Measurements from ENCODE around the gene KDM1A.
A peak's percentile ranks its signal among the peaks of the same experiment; 100 is the strongest.

The KDM1A gene

DNA sequence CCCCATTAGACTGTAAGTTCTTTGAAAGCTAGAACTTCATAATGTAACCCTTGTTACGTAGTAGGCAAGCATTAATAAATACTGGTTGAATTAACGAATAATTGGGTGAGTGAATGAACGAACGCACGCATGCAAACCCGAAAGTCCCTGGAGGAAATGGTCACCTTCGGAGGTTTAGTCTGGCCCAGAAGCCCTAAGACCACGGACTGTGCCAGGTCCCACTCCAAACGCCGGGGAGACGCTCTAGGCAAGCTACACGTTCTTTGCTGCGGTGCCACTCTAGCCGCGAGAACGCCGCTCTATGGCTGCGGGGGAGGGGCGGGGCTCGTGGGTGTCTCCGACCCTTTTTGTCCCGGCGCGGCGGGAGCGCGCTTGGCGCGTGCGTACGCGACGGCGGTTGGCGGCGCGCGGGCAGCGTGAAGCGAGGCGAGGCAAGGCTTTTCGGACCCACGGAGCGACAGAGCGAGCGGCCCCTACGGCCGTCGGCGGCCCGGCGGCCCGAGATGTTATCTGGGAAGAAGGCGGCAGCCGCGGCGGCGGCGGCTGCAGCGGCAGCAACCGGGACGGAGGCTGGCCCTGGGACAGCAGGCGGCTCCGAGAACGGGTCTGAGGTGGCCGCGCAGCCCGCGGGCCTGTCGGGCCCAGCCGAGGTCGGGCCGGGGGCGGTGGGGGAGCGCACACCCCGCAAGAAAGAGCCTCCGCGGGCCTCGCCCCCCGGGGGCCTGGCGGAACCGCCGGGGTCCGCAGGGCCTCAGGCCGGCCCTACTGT lies at the start of gene KDM1A:
TSS of gene KDM1A (plus strand) at position 375 of the 769 bp plus-strand sequence. CDS start at position 504, 129 bp downstream.
- H3K36me3 ChIP-seq: peaks cover 28% of the 10 kb centered on the region
- TF ChIP-seq, protein P1, sequence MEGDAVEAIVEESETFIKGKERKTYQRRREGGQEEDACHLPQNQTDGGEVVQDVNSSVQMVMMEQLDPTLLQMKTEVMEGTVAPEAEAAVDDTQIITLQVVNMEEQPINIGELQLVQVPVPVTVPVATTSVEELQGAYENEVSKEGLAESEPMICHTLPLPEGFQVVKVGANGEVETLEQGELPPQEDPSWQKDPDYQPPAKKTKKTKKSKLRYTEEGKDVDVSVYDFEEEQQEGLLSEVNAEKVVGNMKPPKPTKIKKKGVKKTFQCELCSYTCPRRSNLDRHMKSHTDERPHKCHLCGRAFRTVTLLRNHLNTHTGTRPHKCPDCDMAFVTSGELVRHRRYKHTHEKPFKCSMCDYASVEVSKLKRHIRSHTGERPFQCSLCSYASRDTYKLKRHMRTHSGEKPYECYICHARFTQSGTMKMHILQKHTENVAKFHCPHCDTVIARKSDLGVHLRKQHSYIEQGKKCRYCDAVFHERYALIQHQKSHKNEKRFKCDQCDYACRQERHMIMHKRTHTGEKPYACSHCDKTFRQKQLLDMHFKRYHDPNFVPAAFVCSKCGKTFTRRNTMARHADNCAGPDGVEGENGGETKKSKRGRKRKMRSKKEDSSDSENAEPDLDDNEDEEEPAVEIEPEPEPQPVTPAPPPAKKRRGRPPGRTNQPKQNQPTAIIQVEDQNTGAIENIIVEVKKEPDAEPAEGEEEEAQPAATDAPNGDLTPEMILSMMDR (IDR thresholded peaks at IDR 0.05; ENCODE audit: low read depth, low read length): peak; percentile 41; the same call in 1 of the 2 replicates
- H3K9me3 ChIP-seq (ENCODE audit: severe bottlenecking): peaks cover 14% of the 10 kb centered on the region
- peak within 1 kb of the TSS; percentile 99 for H3K4me3 ChIP-seq (ENCODE audit: low read depth, low read length)
- H3K27me3 ChIP-seq (ENCODE audit: insufficient read depth, low read depth, severe bottlenecking): no peaks in the 10 kb centered on the region
- peak; percentile 99 for DNase-seq
- peak within 1 kb of the TSS; percentile 93 for H3K27ac ChIP-seq

DNA sequence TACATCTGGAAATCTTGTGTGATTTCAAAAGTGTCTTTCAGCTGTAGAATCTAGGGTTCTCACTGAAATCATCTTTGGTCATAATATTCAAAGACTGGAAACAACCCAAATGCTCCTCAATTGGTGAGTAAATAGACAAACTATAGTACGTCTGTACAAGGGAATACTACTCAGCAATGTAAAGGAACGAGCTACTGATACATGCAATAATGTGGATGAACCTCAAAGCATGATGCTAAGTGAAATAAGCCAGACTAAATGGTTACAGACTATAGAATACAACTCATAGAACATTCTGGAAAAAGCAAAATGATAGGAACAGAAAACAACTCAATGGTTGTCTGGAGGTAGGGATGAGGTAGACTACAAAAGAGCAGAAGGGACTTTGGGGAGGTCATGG lies 49.2 kb upstream of the KDM1A start:
- no peaks in the 10 kb centered on the region for H3K27me3 ChIP-seq (ENCODE audit: insufficient read depth, low read depth, severe bottlenecking)
- peak overlapping the region; percentile 95 for H3K27ac ChIP-seq
- DNase-seq: no peak
- no peak overlapping the region for H3K4me3 ChIP-seq (ENCODE audit: low read depth, low read length)
- H3K9me3 ChIP-seq (ENCODE audit: severe bottlenecking): peaks cover 14% of the 10 kb centered on the region
- no peaks in the 10 kb centered on the region for H3K36me3 ChIP-seq
- TF ChIP-seq, protein P1 (IDR thresholded peaks at IDR 0.05; ENCODE audit: low read depth, low read length): no peak

DNA sequence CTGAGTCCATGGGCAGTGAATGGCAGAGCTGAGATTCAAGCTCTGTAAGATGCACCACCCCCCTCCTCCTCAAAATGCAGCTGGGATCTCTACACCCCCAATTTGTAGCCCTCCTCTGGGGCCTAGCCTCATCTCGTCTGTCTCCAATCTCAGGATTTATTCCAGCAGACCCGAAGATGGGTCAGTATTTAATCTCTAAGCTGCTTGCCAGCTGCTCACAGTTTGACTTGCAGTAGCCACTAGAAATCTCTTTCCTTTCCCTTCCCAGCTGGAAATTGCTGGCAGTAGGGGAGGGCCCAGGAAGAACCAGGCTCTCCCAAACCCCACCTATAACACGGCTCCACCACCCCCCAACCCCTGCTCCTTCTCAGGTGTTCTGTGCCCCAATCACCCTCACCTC lies 48.1 kb upstream of the KDM1A start:
- H3K9me3 ChIP-seq (ENCODE audit: severe bottlenecking): peaks cover 10% of the 10 kb centered on the region
- TF ChIP-seq, protein P1 (IDR thresholded peaks at IDR 0.05; ENCODE audit: low read depth, low read length): no peak
- no peaks in the 10 kb centered on the region for H3K27me3 ChIP-seq (ENCODE audit: insufficient read depth, low read depth, severe bottlenecking)

DNA sequence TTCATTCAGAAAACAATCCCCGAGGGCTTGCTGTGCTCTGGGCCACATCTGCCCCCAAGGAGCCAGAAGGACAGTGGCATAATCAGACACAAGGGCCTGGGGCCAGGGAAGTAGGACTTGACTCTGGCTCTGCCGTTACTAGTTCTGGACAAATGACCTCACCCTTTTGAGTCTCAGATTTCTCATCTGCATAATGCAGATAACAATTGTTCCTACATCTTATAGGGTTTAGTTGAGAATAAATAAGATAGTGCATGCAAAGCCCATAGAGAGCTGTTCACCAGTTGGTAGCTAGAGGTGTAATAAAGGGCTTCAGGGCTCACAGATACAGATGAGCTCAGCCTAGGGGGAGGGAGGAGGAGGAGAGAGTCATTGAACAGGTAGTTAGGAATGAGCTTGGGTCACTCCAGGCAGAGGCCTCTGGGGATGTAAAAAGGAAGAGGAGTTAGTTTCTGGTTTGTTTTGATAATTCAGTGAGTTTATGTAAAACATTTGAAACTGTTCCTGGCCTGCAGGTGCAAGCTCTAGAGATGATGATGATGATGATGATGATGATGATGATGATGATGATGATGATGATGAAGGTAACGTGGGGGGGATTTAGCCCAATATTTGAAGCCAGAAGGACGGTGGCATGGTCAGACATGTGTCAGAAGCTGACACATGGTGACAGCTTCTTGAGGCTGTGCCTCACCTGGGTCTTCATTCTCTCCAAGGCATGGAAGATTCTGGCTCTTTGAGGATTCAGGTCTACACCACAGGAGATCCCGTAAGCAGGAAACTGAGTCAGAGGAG lies 47.5 kb upstream of the KDM1A start:
- DNase-seq: peak; percentile 39
- no peaks in the 10 kb centered on the region for H3K27me3 ChIP-seq (ENCODE audit: insufficient read depth, low read depth, severe bottlenecking)
- peaks cover 5% of the 10 kb centered on the region for H3K9me3 ChIP-seq (ENCODE audit: severe bottlenecking)
- TF ChIP-seq, protein P1 (IDR thresholded peaks at IDR 0.05; ENCODE audit: low read depth, low read length): no peak
- H3K4me3 ChIP-seq (ENCODE audit: low read depth, low read length): peak overlapping the region; percentile 8
- H3K36me3 ChIP-seq: no peaks in the 10 kb centered on the region
- H3K27ac ChIP-seq: peak overlapping the region; percentile 95

More for the DNA sequence above, 48.1 kb upstream of the KDM1A start:
- H3K36me3 ChIP-seq: no peaks in the 10 kb centered on the region
- peak overlapping the region; percentile 10 for H3K4me3 ChIP-seq (ENCODE audit: low read depth, low read length)
- peak overlapping the region; percentile 95 for H3K27ac ChIP-seq
- peak; percentile 82 for DNase-seq

DNA sequence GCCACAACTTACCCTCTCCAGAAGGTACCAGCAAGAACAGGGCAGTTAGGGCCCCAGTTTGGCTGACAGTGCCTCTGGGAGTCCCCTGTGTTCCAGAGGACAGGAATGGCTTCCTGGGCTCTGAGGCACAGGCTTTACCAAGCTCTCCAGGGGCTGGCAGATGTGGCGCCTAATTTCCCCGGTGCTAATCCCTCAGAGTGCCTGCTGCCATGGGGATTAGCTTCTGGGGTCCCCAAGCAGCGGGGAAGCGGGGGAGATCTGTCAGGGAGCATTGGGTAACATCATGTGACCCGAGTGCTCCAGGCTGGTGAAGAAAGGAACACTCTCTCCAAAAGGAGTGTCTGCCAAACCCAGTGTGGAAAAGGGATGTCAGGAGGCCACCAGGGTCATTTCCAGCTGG lies 46.5 kb upstream of the KDM1A start, which contains the start of gene LACTBL1:
TSS of gene LACTBL1 (minus strand) at position 107 of the 400 bp plus-strand sequence. CDS start 550 bp downstream, outside the sequence.
- TF ChIP-seq, protein P1 (IDR thresholded peaks at IDR 0.05; ENCODE audit: low read depth, low read length): no peak
- H3K27me3 ChIP-seq (ENCODE audit: insufficient read depth, low read depth, severe bottlenecking): no peaks in the 10 kb centered on the region
- no peaks in the 10 kb centered on the region for H3K36me3 ChIP-seq
- H3K27ac ChIP-seq: peak within 1 kb of the TSS; percentile 95
- H3K4me3 ChIP-seq (ENCODE audit: low read depth, low read length): no peak within 1 kb of the TSS
- DNase-seq: peak; percentile 76
- no peaks in the 10 kb centered on the region for H3K9me3 ChIP-seq (ENCODE audit: severe bottlenecking)

All from WERI-Rb-1 (cell line).